ENCODE data around the gene CFAP45. TPM values are rescaled to one million over a fixed set of nuclear protein-coding genes. Genes with fewer than 3 reads are reported as not detected.

CFAP45 gene
- total and polyA plus RNA-seq, 5 experiments from 2014 or later, result 0.33 to 1.5 (median 1.3) TPM; not detected in 2

- H3K36me3 Mint-ChIP-seq, result peaks cover 0 to 56% (median 17%) of the 10 kb centered on the region in 3 donors
- peak overlapping the region; percentile 6 to 100 (median 99) for H3K27ac Mint-ChIP-seq
- peaks cover 0 to 2% (median 0%) of the 10 kb centered on the region in 9 donors for H3K9me3 Mint-ChIP-seq
- H3K4me1 Mint-ChIP-seq, result peaks cover 48 to 81% (median 66%) of the 10 kb centered on the region in 4 donors
- peak overlapping the region in 2 of 10 donors; percentile 46 to 62 for H3K4me3 Mint-ChIP-seq
- ATAC-seq (no peak), DNase-seq (no peak)
- peaks cover 0 to 5% (median 0%) of the 10 kb centered on the region in 5 donors for H3K27me3 Mint-ChIP-seq
- POLR2A ChIA-PET, result no interaction called here
These were observed 20.2 kb upstream of the CFAP45 start for GRCh38 chr1:159920202-159920601.

GRCh38 chr1:159919236-159919865 is 19.4 kb upstream of the CFAP45 start:
- Mint-ChIP-seq H3K4me1 (peaks cover 52 to 86% (median 71%) of the 10 kb centered on the region in 4 donors), H3K9me3 (peaks cover 0 to 2% (median 0%) of the 10 kb centered on the region in 9 donors), H3K4me3 (no peak overlapping the region), H3K36me3 (peaks cover 0 to 62% (median 17%) of the 10 kb centered on the region in 3 donors), H3K27ac (peak overlapping the region in 9 of 10 donors; percentile 57 to 100 (median 68)), H3K27me3 (peaks cover 0 to 4% (median 0%) of the 10 kb centered on the region in 5 donors)
- ATAC-seq, result no peak
- DNase-seq, result no peak
- POLR2A ChIA-PET, result no interaction called here

- Mint-ChIP-seq H3K27ac (peak overlapping the region; percentile 47 to 86 (median 82)), H3K36me3 (peaks cover 0 to 57% (median 17%) of the 10 kb centered on the region in 3 donors), H3K9me3 (no peaks in the 10 kb centered on the region), H3K4me3 (peak overlapping the region in 3 of 10 donors; percentile 5 to 48 (median 22)), H3K27me3 (peaks cover 0 to under 1% (median 0%) of the 10 kb centered on the region in 5 donors), H3K4me1 (peaks cover 51 to 89% (median 76%) of the 10 kb centered on the region in 4 donors)
- no peak for DNase-seq
- POLR2A ChIA-PET, result no interaction called here
- no peak for ATAC-seq
These were observed 18.6 kb upstream of the CFAP45 start for GRCh38 chr1:159918352-159919200.

GRCh38 chr1:159917533-159918351 is 17.8 kb upstream of the CFAP45 start:
- POLR2A ChIA-PET, result no interaction called here
- no peak for DNase-seq

GRCh38 chr1:159916242-159917051 is 16.5 kb upstream of the CFAP45 start:
- no peaks in the 10 kb centered on the region for H3K27me3 Mint-ChIP-seq
- H3K36me3 Mint-ChIP-seq, result peaks cover 0 to 53% (median 17%) of the 10 kb centered on the region in 3 donors
- no peak for DNase-seq
- H3K4me3 Mint-ChIP-seq, result peak overlapping the region in 1 of 10 donors; percentile 53
- POLR2A ChIA-PET, result no interaction called here
- H3K4me1 Mint-ChIP-seq, result peaks cover 47 to 89% (median 76%) of the 10 kb centered on the region in 4 donors
- H3K9me3 Mint-ChIP-seq, result no peaks in the 10 kb centered on the region
- peak overlapping the region; percentile 47 to 92 (median 82) for H3K27ac Mint-ChIP-seq
- ATAC-seq, result no peak

More at GRCh38 chr1:159917533-159918351, 17.8 kb upstream of the CFAP45 start:
- ATAC-seq, result no peak
- Mint-ChIP-seq H3K4me1 (peaks cover 46 to 89% (median 76%) of the 10 kb centered on the region in 4 donors), H3K9me3 (no peaks in the 10 kb centered on the region), H3K27ac (peak overlapping the region; percentile 63 to 88 (median 82)), H3K27me3 (no peaks in the 10 kb centered on the region), H3K36me3 (peaks cover 0 to 57% (median 17%) of the 10 kb centered on the region in 3 donors), H3K4me3 (peak overlapping the region in 2 of 10 donors; percentile 5 to 22)

GRCh38 chr1:159915571-159916241 is 15.7 kb upstream of the CFAP45 start:
- DNase-seq (no peak), ATAC-seq (no peak)
- Mint-ChIP-seq H3K27me3 (no peaks in the 10 kb centered on the region), H3K27ac (peak overlapping the region; percentile 69 to 92 (median 82)), H3K4me3 (peak overlapping the region in 1 of 10 donors; percentile 45), H3K4me1 (peaks cover 44 to 89% (median 76%) of the 10 kb centered on the region in 4 donors), H3K9me3 (no peaks in the 10 kb centered on the region), H3K36me3 (peaks cover 0 to 51% (median 14%) of the 10 kb centered on the region in 3 donors)
- POLR2A ChIA-PET, result interaction anchor here (0.7 kb wide), 1 partner anchor 83 kb away, joined by 5 read pairs; no protein-coding TSS in a partner anchor

- H3K4me3 Mint-ChIP-seq, result peak overlapping the region in 2 of 10 donors; percentile 3 to 30
- no peaks in the 10 kb centered on the region for H3K27me3 Mint-ChIP-seq
- ATAC-seq (no peak), DNase-seq (no peak)
- no peaks in the 10 kb centered on the region for H3K9me3 Mint-ChIP-seq
- H3K27ac Mint-ChIP-seq, result peak overlapping the region in 8 of 10 donors; percentile 67 to 99 (median 82)
- POLR2A ChIA-PET, result interaction anchor here (0.7 kb wide), 1 partner anchor 84 kb away, joined by 5 read pairs; no protein-coding TSS in a partner anchor
- H3K36me3 Mint-ChIP-seq, result peaks cover 0 to 38% (median 9%) of the 10 kb centered on the region in 3 donors
- H3K4me1 Mint-ChIP-seq, result peaks cover 49 to 88% (median 74%) of the 10 kb centered on the region in 4 donors
These were observed 14.5 kb upstream of the CFAP45 start for GRCh38 chr1:159914252-159915018.

- Mint-ChIP-seq H3K9me3 (no peaks in the 10 kb centered on the region), H3K27me3 (no peaks in the 10 kb centered on the region), H3K36me3 (peaks cover 0 to 30% (median 3%) of the 10 kb centered on the region in 3 donors), H3K4me1 (peaks cover 47 to 87% (median 75%) of the 10 kb centered on the region in 4 donors), H3K27ac (peak overlapping the region; percentile 37 to 99 (median 98)), H3K4me3 (peak overlapping the region in 3 of 10 donors; percentile 30 to 67 (median 39))
- POLR2A ChIA-PET, result no interaction called here
- DNase-seq (no peak), ATAC-seq (no peak)
These were observed 13.7 kb upstream of the CFAP45 start for GRCh38 chr1:159913451-159914192.

- DNase-seq, result peak in 1 of 10 donors; percentile 14
- Mint-ChIP-seq H3K4me3 (peak overlapping the region; percentile 46 to 82 (median 71)), H3K27ac (peak overlapping the region; percentile 96 to 99 (median 98)), H3K4me1 (peaks cover 46 to 87% (median 74%) of the 10 kb centered on the region in 4 donors), H3K27me3 (no peaks in the 10 kb centered on the region), H3K36me3 (peaks cover 0 to 11% (median 0%) of the 10 kb centered on the region in 3 donors), H3K9me3 (no peaks in the 10 kb centered on the region)
- ATAC-seq, result no peak
- POLR2A ChIA-PET, result interaction anchor here (1.5 kb wide), 1 partner anchor 25 kb away, joined by 4 read pairs; no protein-coding TSS in a partner anchor
These were observed 11.5 kb upstream of the CFAP45 start for GRCh38 chr1:159911326-159912070.
